H1 (cell line): ENCODE results near the gene TIMP3. TPM values are rescaled to one million over a fixed set of nuclear protein-coding genes. Genes with fewer than 3 reads are reported as not detected.

Experiments
- CTCF ChIA-PET: fragments of 300-600 bp; sonication (Branson Sonifier 250); formaldehyde crosslinking; loops from one replicate; lab custom pipeline; 2021; ENCODE audit not compliant: partially characterized antibody; lab: Charles Lee
- POLR2A ChIA-PET: fragments of 300-600 bp; sonication (Branson Sonifier 250); formaldehyde crosslinking; loops from one replicate; lab custom pipeline; 2021; ENCODE audit warnings: inconsistent platforms; ENCODE audit not compliant: partially characterized antibody; lab: Charles Lee
- DNase-seq, 2 experiments: peaks; one replicate each; pipeline versions ENCODE4 v3.0.0 to v3.0.0-alpha.2; 2010 to 2022; ENCODE audit warnings: low spot score in 2 of 2, low read depth in 1 of 2, mixed read lengths in 1 of 2
- FAIRE-seq: peaks from 2 replicates; lab custom pipeline; 2011; peaks lifted over from hg19 to GRCh38; lab: Jason Lieb, UNC
- H2AFZ ChIP-seq: 2 replicates; pipeline ENCODE4 v1.8.1; 2012; ENCODE audit warnings: low read length, inconsistent platforms
- H2AK5ac ChIP-seq: 2 replicates; pipeline ENCODE4 v1.6.1; 2013; ENCODE audit warnings: low read depth, low read length
- H2BK120ac ChIP-seq: replicated peaks from 2 replicates; pipeline ENCODE3; 2013; ENCODE audit warnings: low read depth, low read length, inconsistent platforms
- H2BK12ac ChIP-seq: 2 replicates; pipeline ENCODE4 v1.6.1; 2013; ENCODE audit warnings: low read depth, low read length
- H2BK15ac ChIP-seq: 2 replicates; pipeline ENCODE4 v1.6.1; 2013; ENCODE audit warnings: low read length
- H2BK20ac ChIP-seq: 2 replicates; pipeline ENCODE4 v1.6.1; 2013; ENCODE audit warnings: low read length
- H2BK5ac ChIP-seq: 2 replicates; pipeline ENCODE4 v1.6.1; 2013; ENCODE audit warnings: low read depth, low read length
- H3K14ac ChIP-seq: 2 replicates; pipeline ENCODE4 v1.6.1; 2013; ENCODE audit warnings: inconsistent platforms; ENCODE audit not compliant: insufficient read length
- H3K18ac ChIP-seq: 2 replicates; pipeline ENCODE4 v1.6.1; 2013; ENCODE audit warnings: low read length; ENCODE audit errors: extremely low read depth
- H3K23ac ChIP-seq: 2 replicates; pipeline ENCODE4 v1.6.1; 2013; ENCODE audit warnings: inconsistent platforms; ENCODE audit not compliant: insufficient read length
- H3K23me2 ChIP-seq: 2 replicates; pipeline ENCODE4 v1.6.1; 2013; ENCODE audit warnings: low read depth, low read length
- H3K27ac ChIP-seq: 2 replicates; pipeline ENCODE4 v1.6.1; 2011; ENCODE audit warnings: low read depth, low read length, inconsistent platforms
- H3K27me3 ChIP-seq, 4 experiments: replicated peaks in 1 of 4; 1 replicate in 1 of 4; 2 replicates in 3 of 4; pipeline versions ENCODE4 v1.6.1 to v1.8.1; 2011 to 2013; ENCODE audit warnings: low read length in 3 of 4, mild to moderate bottlenecking in 3 of 4, inconsistent platforms in 2 of 4, mixed read lengths in 2 of 4, moderate library complexity in 1 of 4; ENCODE audit not compliant: control insufficient read depth in 3 of 4, insufficient read depth in 3 of 4; ENCODE audit errors: extremely low read depth in 1 of 4
- H3K36me3 ChIP-seq, 4 experiments: 2 replicates each; pipeline versions ENCODE4 v1.6.1 to v1.8.1; 2011 to 2013; ENCODE audit warnings: mild to moderate bottlenecking in 4 of 4, low read length in 3 of 4, moderate library complexity in 2 of 4, control low read depth in 1 of 4, inconsistent platforms in 1 of 4; ENCODE audit not compliant: insufficient read depth in 4 of 4, control insufficient read depth in 2 of 4
- H3K4ac ChIP-seq: replicated peaks from 2 replicates; pipeline ENCODE3; 2013; ENCODE audit warnings: low read length, low read depth, mixed read lengths, inconsistent platforms; ENCODE audit not compliant: insufficient read length
- H3K4me1 ChIP-seq, 4 experiments: replicated peaks in 1 of 4; 1 replicate in 1 of 4; 2 replicates in 3 of 4; pipeline versions ENCODE4 v1.6.1 to v1.8.1; 2011 to 2013; ENCODE audit warnings: low read length in 3 of 4, inconsistent platforms in 2 of 4, mixed read lengths in 1 of 4; ENCODE audit not compliant: insufficient read depth in 4 of 4, control insufficient read depth in 3 of 4
- H3K4me2 ChIP-seq, 2 experiments: 2 replicates each; pipeline versions ENCODE4 v1.6.1 to v1.8.1; 2011 to 2013; ENCODE audit warnings: low read depth in 2 of 2, low read length in 2 of 2, control low read depth in 1 of 2, inconsistent platforms in 1 of 2, mild to moderate bottlenecking in 1 of 2; ENCODE audit not compliant: insufficient read depth in 1 of 2
- H3K4me3 ChIP-seq, 4 experiments: fragments of 200-600, 300-600 bp in 1 of 4; sonication (generic), shearing (Covaris generic), sonication (Bioruptor Twin) in 1 of 4; 2 replicates each; pipeline versions ENCODE4 v1.5.1 to v1.8.1; 2011 to 2016; ENCODE audit warnings: low read length in 4 of 4, low read depth in 3 of 4, control low read depth in 2 of 4, inconsistent platforms in 2 of 4, mild to moderate bottlenecking in 2 of 4, mixed read lengths in 1 of 4, moderate library complexity in 1 of 4; ENCODE audit not compliant: insufficient read depth in 2 of 4; ENCODE audit errors: extremely low read depth in 1 of 4
- H3K56ac ChIP-seq: replicated peaks from 2 replicates; pipeline ENCODE3; 2013; ENCODE audit warnings: low read depth, mild to moderate bottlenecking, mixed read lengths, low read length, inconsistent platforms; ENCODE audit not compliant: insufficient read length
- H3K79me1 ChIP-seq: 2 replicates; pipeline ENCODE4 v1.6.1; 2013; ENCODE audit warnings: low read depth, low read length, control low read depth
- H3K79me2 ChIP-seq, 2 experiments: 2 replicates each; pipeline versions ENCODE4 v1.6.1 to v1.8.1; 2012 to 2013; ENCODE audit warnings: low read length in 2 of 2, mild to moderate bottlenecking in 2 of 2, inconsistent platforms in 1 of 2; ENCODE audit not compliant: insufficient read depth in 2 of 2, control insufficient read depth in 1 of 2
- H3K9ac ChIP-seq, 4 experiments: replicated peaks in 1 of 4; 1 replicate in 1 of 4; 2 replicates in 3 of 4; pipeline versions ENCODE4 v1.6.1 to v1.8.1; 2011 to 2013; ENCODE audit warnings: low read depth in 3 of 4, low read length in 3 of 4, control low read depth in 2 of 4, mild to moderate bottlenecking in 2 of 4, moderate library complexity in 2 of 4, inconsistent platforms in 1 of 4; ENCODE audit errors: extremely low read depth in 1 of 4
- H3K9me3 ChIP-seq, 2 experiments: 2 replicates each; pipeline versions ENCODE4 v1.6.1 to v1.8.1; 2012 to 2013; ENCODE audit warnings: mild to moderate bottlenecking in 2 of 2, moderate library complexity in 2 of 2, control low read depth in 1 of 2, inconsistent platforms in 1 of 2, low read depth in 1 of 2, low read length in 1 of 2, mixed read lengths in 1 of 2; ENCODE audit not compliant: insufficient read depth in 2 of 2
- H4K20me1 ChIP-seq, 2 experiments: replicated peaks in 1 of 2; 2 replicates each; pipeline versions ENCODE3 to v1.8.1; 2011 to 2013; ENCODE audit warnings: inconsistent platforms in 2 of 2, low read length in 2 of 2, mild to moderate bottlenecking in 1 of 2; ENCODE audit not compliant: insufficient read depth in 2 of 2, control insufficient read depth in 1 of 2
- H4K5ac ChIP-seq: 2 replicates; pipeline ENCODE4 v1.6.1; 2013; ENCODE audit warnings: low read length, low read depth, mixed read lengths, inconsistent platforms; ENCODE audit not compliant: insufficient read length
- H4K8ac ChIP-seq: 2 replicates; pipeline ENCODE4 v1.8.0; 2013; ENCODE audit warnings: mild to moderate bottlenecking, moderate library complexity, low read length, inconsistent platforms; ENCODE audit not compliant: insufficient read depth; ENCODE audit errors: extremely low read depth
- H4K91ac ChIP-seq: replicated peaks from 2 replicates; pipeline ENCODE3; 2013; ENCODE audit warnings: low read length, mixed read lengths, inconsistent platforms; ENCODE audit not compliant: insufficient read length
- CTCF ChIP-seq, 3 experiments: IDR thresholded peaks; 1 replicate in 2 of 3; 2 replicates in 1 of 3; pipeline versions ENCODE4 v1.5.1 to v1.6.1; 2011; ENCODE audit warnings: low read length in 3 of 3, mild to moderate bottlenecking in 3 of 3, inconsistent platforms in 2 of 3, low read depth in 1 of 3, moderate library complexity in 1 of 3; ENCODE audit not compliant: insufficient read depth in 1 of 3; ENCODE audit errors: control extremely low read depth in 1 of 3
- EZH2 ChIP-seq: fragments of 200-600 bp; sonication (generic); IDR thresholded peaks from 2 replicates; pipeline ENCODE4 v1.7.1; 2012; ENCODE audit warnings: low read depth, mild to moderate bottlenecking, moderate library complexity, low read length, inconsistent platforms; ENCODE audit not compliant: severe bottlenecking
- GTF2F1 ChIP-seq: IDR thresholded peaks from 2 replicates; pipeline ENCODE4 v1.6.1; 2012; ENCODE audit warnings: low read depth, low read length, improper control_type of control experiment, borderline replicate concordance
- NANOG ChIP-seq: IDR thresholded peaks from 2 replicates; pipeline ENCODE4 v1.6.1; 2011; ENCODE audit warnings: low read length, low read depth, mild to moderate bottlenecking, inconsistent platforms; ENCODE audit not compliant: insufficient read depth, poor library complexity, severe bottlenecking
- PHF8 ChIP-seq: fragments of 200-600 bp; sonication (generic); conservative IDR thresholded peaks from 2 replicates; pipeline ENCODE4 v1.7.1; 2012; ENCODE audit warnings: low read depth, mild to moderate bottlenecking, inconsistent platforms, low read length, moderate library complexity
- RNF2 ChIP-seq: fragments of 200-900, 300-1000 bp; sonication (generic); IDR thresholded peaks from 2 replicates; pipeline ENCODE4 v1.7.1; 2016; ENCODE audit warnings: borderline replicate concordance, low read depth, mild to moderate bottlenecking, antibody characterized with exemption, low read length; ENCODE audit not compliant: poor library complexity, severe bottlenecking; ENCODE audit errors: missing control alignments
- SP4 ChIP-seq: IDR thresholded peaks from 2 replicates; pipeline ENCODE4 v1.6.1; 2012; ENCODE audit warnings: low read length, inconsistent platforms
- WGBS, 2 experiments: shearing (Covaris generic) in 1 of 2; methylation state at CpG; one replicate each; pipeline versions ENCODE4 v1.1.6 to v1.1.7; 2013 to 2015; ENCODE audit warnings: low lambda C conversion rate in 2 of 2, mixed read lengths in 2 of 2, inconsistent platforms in 1 of 2, low coverage in 1 of 2, missing lambda C conversion rate in 1 of 2; ENCODE audit not compliant: insufficient replicate concordance in 2 of 2, insufficient coverage in 1 of 2, insufficient read length in 1 of 2; ENCODE audit errors: extremely low coverage in 1 of 2, missing lambda C conversion rate in 1 of 2; 5-methylcytosine and 5-hydroxymethylcytosine counted together
- polyA plus RNA-seq, 7 experiments: library from polyadenylated mRNA; depleted of rRNA in 3 of 7; stranded (reverse) in 5 of 7; unstranded in 2 of 7; fragments of >200 nt in 5 of 7; fragments of 200-250 nt in 2 of 7; gene quantifications; 1 replicate in 5 of 7; 2 replicates in 1 of 7; 4 replicates in 1 of 7; pipeline versions ENCODE4 v1.2.1 to v1.2.3, GENCODE V29; 2011 to 2013; ENCODE audit warnings: missing spikeins in 2 of 7, mixed read lengths in 2 of 7
- total RNA-seq: library from RNA; stranded (reverse); fragmentation: NEBNext Ultra II Directional; extraction: Animal tissue kit (Norgen Biotek cat#: 25700); gene quantifications from 2 replicates; pipeline ENCODE4 v1.2.1, GENCODE V29; 2021

TIMP3 gene
- total and polyA plus RNA-seq, 2 of the 8 experiments (the other 6 are each of a cell fraction or from before 2014, with no cell fraction given) = 1.3 to 4.7 TPM

- peaks cover 0 to 4% of the 10 kb centered on the region in 2 experiments for H4K20me1 ChIP-seq
These were observed 17.1 kb downstream of the TIMP3 start for GRCh38 chr22:32818446-32819115.

More at GRCh38 chr22:32818446-32819115, 17.1 kb downstream of the TIMP3 start:
- Histone ChIP-seq H2AK5ac (no peak overlapping the region), H3K56ac (no peak overlapping the region), H3K9ac (no peak overlapping the region), H3K4me1 (peaks cover 0 to 5% (median 1%) of the 10 kb centered on the region in 4 experiments; a peak in 4 of 7 replicates), H2BK5ac (no peak overlapping the region), H2BK12ac (no peak overlapping the region), H4K91ac (no peak overlapping the region), H2BK20ac (no peak overlapping the region)
- CTCF ChIA-PET = interaction anchor here (0.5 to 2.0 kb wide), 9 partner anchors 9 to 290 kb away, joined by 3 to 7 read pairs (median 4); no protein-coding TSS in a partner anchor
- TF ChIP-seq GTF2F1 = no peak
- TF ChIP-seq CTCF (IDR thresholded peaks at IDR 0.05; ENCODE audit: control extremely low read depth in 1 of 3, insufficient read depth in 1 of 3, low read depth in 1 of 3, low read length in 3 of 3) = no peak
- TF ChIP-seq EZH2 = no peak
- no peak for TF ChIP-seq RNF2
- TF ChIP-seq SP4 = no peak
- TF ChIP-seq NANOG = no peak
- TF ChIP-seq PHF8 = no peak
- TF ChIP-seq, all 59 proteins: peak for 0
- H3K79me1 ChIP-seq = no peaks in the 10 kb centered on the region; the same call in 1 of the 2 replicates
- H3K27me3 ChIP-seq = no peaks in the 10 kb centered on the region
- no peak overlapping the region for H2AFZ ChIP-seq
- no peaks in the 10 kb centered on the region for H3K9me3 ChIP-seq
- H3K4me3 ChIP-seq = no peak overlapping the region
- H3K4me2 ChIP-seq = no peak overlapping the region
- H3K23me2 ChIP-seq = no peaks in the 10 kb centered on the region
- FAIRE-seq = no peak
- no peak overlapping the region for H2BK120ac ChIP-seq
- POLR2A ChIA-PET = interaction anchor here (1.0 to 1.6 kb wide), 3 partner anchors 15 to 18 kb away, joined by 3 read pairs; partner anchors contain the start of gene TIMP3
- H3K4ac ChIP-seq = no peak overlapping the region
- H3K18ac ChIP-seq = no peak overlapping the region
- H3K79me2 ChIP-seq = no peaks in the 10 kb centered on the region
- H3K36me3 ChIP-seq = no peaks in the 10 kb centered on the region
- H4K8ac ChIP-seq = no peak overlapping the region
- no peak overlapping the region for H4K5ac ChIP-seq
- no peak for DNase-seq
- H3K23ac ChIP-seq = no peak overlapping the region
- H3K14ac ChIP-seq = no peak overlapping the region
- H3K27ac ChIP-seq = no peak overlapping the region
- H2BK15ac ChIP-seq = no peak overlapping the region
- WGBS, 2 experiments = 86% methylated on average over 12 of the region's 12 CpGs; no CpG with 5 or more reads in 1 of the 2 experiments
